ENCODE results near the gene C9orf43. TPM values are rescaled to one million over a fixed set of nuclear protein-coding genes. Genes with fewer than 3 reads are reported as not detected.

C9orf43 gene
- polyA plus RNA-seq, 2 of the 4 experiments (the other 2 are of a cell fraction): 0.50 to 1.0 TPM

- POLR2A ChIA-PET: no interaction called here
- no peak for TF ChIP-seq CTCF (IDR thresholded peaks at IDR 0.05)
- TF ChIP-seq, protein P1, sequence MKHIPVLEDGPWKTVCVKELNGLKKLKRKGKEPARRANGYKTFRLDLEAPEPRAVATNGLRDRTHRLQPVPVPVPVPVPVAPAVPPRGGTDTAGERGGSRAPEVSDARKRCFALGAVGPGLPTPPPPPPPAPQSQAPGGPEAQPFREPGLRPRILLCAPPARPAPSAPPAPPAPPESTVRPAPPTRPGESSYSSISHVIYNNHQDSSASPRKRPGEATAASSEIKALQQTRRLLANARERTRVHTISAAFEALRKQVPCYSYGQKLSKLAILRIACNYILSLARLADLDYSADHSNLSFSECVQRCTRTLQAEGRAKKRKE (CRISPR knock-in tag; IDR thresholded peaks at IDR 0.05; ENCODE audit: low read depth): no peak
- no peak for TF ChIP-seq CHD2 (IDR thresholded peaks at IDR 0.05; ENCODE audit: low read length, partially characterized antibody)
- no peak for TF ChIP-seq NPAS2 (CRISPR knock-in tag; IDR thresholded peaks at IDR 0.05; ENCODE audit: borderline replicate concordance)
- no peak for TF ChIP-seq EHMT2 (IDR thresholded peaks at IDR 0.05; ENCODE audit: low read depth)
- no peak for TF ChIP-seq TP53 (CRISPR knock-in tag; IDR thresholded peaks at IDR 0.05)
- TF ChIP-seq HEYL (CRISPR knock-in tag; IDR thresholded peaks at IDR 0.05): no peak
- TF ChIP-seq, protein P2, sequence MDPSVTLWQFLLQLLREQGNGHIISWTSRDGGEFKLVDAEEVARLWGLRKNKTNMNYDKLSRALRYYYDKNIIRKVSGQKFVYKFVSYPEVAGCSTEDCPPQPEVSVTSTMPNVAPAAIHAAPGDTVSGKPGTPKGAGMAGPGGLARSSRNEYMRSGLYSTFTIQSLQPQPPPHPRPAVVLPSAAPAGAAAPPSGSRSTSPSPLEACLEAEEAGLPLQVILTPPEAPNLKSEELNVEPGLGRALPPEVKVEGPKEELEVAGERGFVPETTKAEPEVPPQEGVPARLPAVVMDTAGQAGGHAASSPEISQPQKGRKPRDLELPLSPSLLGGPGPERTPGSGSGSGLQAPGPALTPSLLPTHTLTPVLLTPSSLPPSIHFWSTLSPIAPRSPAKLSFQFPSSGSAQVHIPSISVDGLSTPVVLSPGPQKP (IDR thresholded peaks at IDR 0.05; ENCODE audit: low read depth, low read length): no peak
- TF ChIP-seq RAD21 (conservative IDR thresholded peaks at IDR 0.05 in 1 of 2, IDR thresholded peaks at IDR 0.05 in 1 of 2): no peak
- no peak for TF ChIP-seq HOXA7 (CRISPR knock-in tag; IDR thresholded peaks at IDR 0.05)
- no peaks in the 10 kb centered on the region for H3K9me3 ChIP-seq
- FAIRE-seq (no peak), DNase-seq (ENCODE audit: low read depth in 1 of 2, low spot score in 1 of 2) (no peak), ATAC-seq (no peak)
- CTCF ChIA-PET: interaction anchor here (9.7 to 9.9 kb wide), 2 partner anchors 138 to 206 kb away, joined by 374 to 390 read pairs; no protein-coding TSS in a partner anchor
- no peaks in the 10 kb centered on the region for H3K4me1 ChIP-seq
- H3K27ac ChIP-seq: no peak overlapping the region
- H3K4me3 ChIP-seq: no peak overlapping the region
- H3K4me2 ChIP-seq: no peak overlapping the region
- 73% methylated on average over 2 of the region's 2 CpGs for WGBS (ENCODE audit: missing lambda C conversion rate)
Observed at GRCh38 chr9:113449376-113449775, 38.8 kb downstream of the C9orf43 start.

GRCh38 chr9:113452113-113452605, 41.6 kb downstream of the C9orf43 start:
- no peak overlapping the region for H3K4me3 ChIP-seq
- no peak overlapping the region for H3K4me2 ChIP-seq
- peaks cover 20% of the 10 kb centered on the region for H3K4me1 ChIP-seq
- TF ChIP-seq EHMT2 (IDR thresholded peaks at IDR 0.05; ENCODE audit: low read depth) (no peak), CHD2 (IDR thresholded peaks at IDR 0.05; ENCODE audit: low read length, partially characterized antibody) (no peak), HDAC2 (IDR thresholded peaks at IDR 0.05) (no peak), RFX5 (IDR thresholded peaks at IDR 0.05) (no peak)
- ChIA-PET CTCF (interaction anchor here (0.7 to 9.9 kb wide), 5 partner anchors 11 to 212 kb away, joined by 3 to 390 read pairs (median 4); partner anchors contain the start of gene RGS3), POLR2A (no interaction called here)
- FAIRE-seq: no peak
- no peaks in the 10 kb centered on the region for H3K9me3 ChIP-seq
- no peak overlapping the region for H3K27ac ChIP-seq
- ATAC-seq: no peak
- DNase-seq (ENCODE audit: low read depth in 1 of 2, low spot score in 1 of 2): no peak
- WGBS (ENCODE audit: missing lambda C conversion rate): 73% methylated on average over 4 of the region's 4 CpGs

DNA sequence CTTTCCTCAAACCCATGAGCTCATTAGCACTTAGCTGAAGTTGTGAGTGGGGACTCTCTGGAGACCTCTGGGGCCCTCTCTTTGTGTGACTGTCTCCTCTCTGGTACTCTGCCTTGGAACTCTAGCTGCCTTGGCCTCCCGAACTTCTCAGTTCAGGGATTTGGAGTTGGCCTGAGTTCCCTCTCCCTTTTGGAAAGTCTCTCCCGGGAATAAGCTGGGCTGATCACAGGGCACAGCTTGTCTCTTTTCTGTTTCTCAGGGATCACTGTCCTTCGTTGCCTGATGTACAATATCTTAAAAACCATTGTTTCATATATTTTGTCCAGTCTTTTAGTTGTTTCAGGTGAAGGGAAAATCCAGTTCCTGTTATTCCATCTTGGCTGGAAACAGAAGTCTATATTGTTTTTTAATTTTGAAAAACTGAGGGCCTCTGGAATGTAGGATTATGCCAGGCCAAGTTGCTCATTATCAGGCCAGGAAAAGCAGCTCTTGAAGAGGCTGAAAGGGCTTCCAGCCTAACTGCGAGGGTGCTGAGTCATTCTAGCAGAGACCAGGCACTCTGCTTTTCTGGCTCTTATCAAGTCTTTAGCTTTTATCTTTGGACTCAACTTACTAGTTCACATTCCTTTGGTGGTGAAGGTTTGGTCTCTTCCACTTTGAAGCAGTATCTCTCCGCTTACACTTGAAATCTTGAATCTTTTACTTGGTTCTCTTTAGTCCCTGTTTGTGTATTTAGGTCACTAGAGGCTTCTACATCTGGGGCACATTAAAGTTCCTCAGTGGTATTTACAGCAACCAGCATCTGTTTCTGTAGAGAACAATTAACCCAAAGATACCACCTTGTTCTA, 44.6 kb downstream of the C9orf43 start:
- POLR2A ChIA-PET: no interaction called here
- DNase-seq (ENCODE audit: low read depth in 1 of 2, low spot score in 1 of 2) (peak in 1 of 2 experiments; percentile 72), ATAC-seq (peak in 1 of 2 experiments; percentile 89; a peak in 3 of 6 replicates)

More for the DNA sequence above, 44.6 kb downstream of the C9orf43 start:
- CTCF ChIA-PET: interaction anchor here (0.9 to 6.8 kb wide), 9 partner anchors 9 to 202 kb away, joined by 3 to 72 read pairs (median 4); no protein-coding TSS in a partner anchor
- WGBS (ENCODE audit: missing lambda C conversion rate): 77% methylated on average over 5 of the region's 5 CpGs
- H3K9me3 ChIP-seq: no peaks in the 10 kb centered on the region
- no peak for FAIRE-seq
- TF ChIP-seq, protein P1 (CRISPR knock-in tag; IDR thresholded peaks at IDR 0.05; ENCODE audit: low read depth): peak; percentile 28; the same call in 1 of the 2 replicates
- TF ChIP-seq EHF (CRISPR knock-in tag; IDR thresholded peaks at IDR 0.05) (peak; percentile 34; the same call in 1 of the 2 replicates), FOSL2 (IDR thresholded peaks at IDR 0.05) (no peak), FOSL2 (CRISPR knock-in tag; IDR thresholded peaks at IDR 0.05) (peak; percentile 31; the same call in 1 of the 2 replicates), NFE2L2 (conservative IDR thresholded peaks at IDR 0.05; ENCODE audit: low read length) (peak; percentile 64; the same call in 1 of the 2 replicates), RCOR1 (IDR thresholded peaks at IDR 0.05; ENCODE audit: low read depth, low read length) (no peak), ESRRA (IDR thresholded peaks at IDR 0.05; ENCODE audit: borderline replicate concordance, low read length) (no peak), MAFK (IDR thresholded peaks at IDR 0.05; ENCODE audit: partially characterized antibody) (peak; percentile 84)
- H3K27ac ChIP-seq: peak overlapping the region; percentile 68 to 85
- peak overlapping the region; percentile 18; the same call in 2 of the 3 replicates for H3K4me2 ChIP-seq
- H3K4me3 ChIP-seq: no peak overlapping the region
- H3K4me1 ChIP-seq: peaks cover 20% of the 10 kb centered on the region

All from A549 (cell line).